Chondrocyte (in vitro differentiated cells): Measurements from ENCODE around the gene NRXN3. TPM values are rescaled to one million over a fixed set of nuclear protein-coding genes. Genes with fewer than 3 reads are reported as not detected.

Experiments used
- DNase-seq: peaks from one replicate; pipeline ENCODE4 v3.0.0; 2021; ENCODE audit warnings: mixed read lengths, low spot score
- H3K27ac Mint-ChIP-seq: one replicate; pipeline ENCODE4 v1.8.0; 2021; ENCODE audit warnings: mild to moderate bottlenecking, moderate library complexity, mixed read lengths; ENCODE audit not compliant: unreplicated experiment
- H3K27me3 Mint-ChIP-seq: 2 replicates; pipeline ENCODE4 v1.8.0; 2021; ENCODE audit warnings: low read depth, mixed read lengths
- H3K36me3 Mint-ChIP-seq: 2 replicates; pipeline ENCODE4 v1.8.0; 2021; ENCODE audit warnings: low read depth, mixed read lengths
- H3K4me1 Mint-ChIP-seq: 2 replicates; pipeline ENCODE4 v1.8.0; 2021; ENCODE audit warnings: low read depth, mild to moderate bottlenecking, mixed read lengths
- H3K4me3 Mint-ChIP-seq: one replicate; pipeline ENCODE4 v1.8.0; 2021; ENCODE audit warnings: mild to moderate bottlenecking, moderate library complexity, mixed read lengths; ENCODE audit not compliant: unreplicated experiment
- H3K9me3 Mint-ChIP-seq: 2 replicates; pipeline ENCODE4 v1.8.0; 2021; ENCODE audit warnings: low read depth, mixed read lengths
- total RNA-seq: library from RNA; stranded (reverse); gene quantifications from 3 replicates; pipeline ENCODE4 v1.2.1, GENCODE V29; 2021
- TF ChIP-seq, protein P1 (sequence below): fragments of 200-600 bp; sonication (generic); IDR thresholded peaks from 2 replicates; pipeline ENCODE4 v1.5.0; 2021; ENCODE audit warnings: antibody characterized with exemption, mild to moderate bottlenecking, moderate library complexity

NRXN3 gene
- total RNA-seq, 1 donor from 2014 or later: 7.9 TPM

DNA sequence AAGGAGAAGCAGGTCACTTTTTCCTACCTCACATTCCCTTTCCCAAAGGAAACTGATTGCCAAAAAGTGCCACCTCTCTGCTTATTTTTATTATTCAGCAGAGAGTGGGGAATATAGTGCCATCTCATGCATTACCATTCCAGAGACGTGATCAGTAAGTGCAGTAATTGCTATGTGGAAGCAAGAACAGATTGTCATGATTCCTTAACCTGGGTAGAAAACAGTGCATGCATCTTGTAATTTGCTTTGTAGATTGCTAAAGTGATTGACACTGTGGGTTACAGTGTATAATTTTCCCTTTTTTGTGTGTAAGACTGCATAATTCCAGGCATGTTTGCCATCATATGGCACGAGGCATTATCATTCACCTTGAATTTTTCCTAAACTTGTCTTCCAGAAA, 1708.6 kb downstream of the NRXN3 start:
- no peaks in the 10 kb centered on the region for H3K36me3 Mint-ChIP-seq
- H3K27me3 Mint-ChIP-seq: no peaks in the 10 kb centered on the region
- H3K4me3 Mint-ChIP-seq: no peak overlapping the region
- peaks cover 2% of the 10 kb centered on the region for H3K9me3 Mint-ChIP-seq
- TF ChIP-seq, protein P1, sequence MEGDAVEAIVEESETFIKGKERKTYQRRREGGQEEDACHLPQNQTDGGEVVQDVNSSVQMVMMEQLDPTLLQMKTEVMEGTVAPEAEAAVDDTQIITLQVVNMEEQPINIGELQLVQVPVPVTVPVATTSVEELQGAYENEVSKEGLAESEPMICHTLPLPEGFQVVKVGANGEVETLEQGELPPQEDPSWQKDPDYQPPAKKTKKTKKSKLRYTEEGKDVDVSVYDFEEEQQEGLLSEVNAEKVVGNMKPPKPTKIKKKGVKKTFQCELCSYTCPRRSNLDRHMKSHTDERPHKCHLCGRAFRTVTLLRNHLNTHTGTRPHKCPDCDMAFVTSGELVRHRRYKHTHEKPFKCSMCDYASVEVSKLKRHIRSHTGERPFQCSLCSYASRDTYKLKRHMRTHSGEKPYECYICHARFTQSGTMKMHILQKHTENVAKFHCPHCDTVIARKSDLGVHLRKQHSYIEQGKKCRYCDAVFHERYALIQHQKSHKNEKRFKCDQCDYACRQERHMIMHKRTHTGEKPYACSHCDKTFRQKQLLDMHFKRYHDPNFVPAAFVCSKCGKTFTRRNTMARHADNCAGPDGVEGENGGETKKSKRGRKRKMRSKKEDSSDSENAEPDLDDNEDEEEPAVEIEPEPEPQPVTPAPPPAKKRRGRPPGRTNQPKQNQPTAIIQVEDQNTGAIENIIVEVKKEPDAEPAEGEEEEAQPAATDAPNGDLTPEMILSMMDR: no peak
- H3K4me1 Mint-ChIP-seq: no peaks in the 10 kb centered on the region
- no peak overlapping the region for H3K27ac Mint-ChIP-seq
- no peak for DNase-seq

DNA sequence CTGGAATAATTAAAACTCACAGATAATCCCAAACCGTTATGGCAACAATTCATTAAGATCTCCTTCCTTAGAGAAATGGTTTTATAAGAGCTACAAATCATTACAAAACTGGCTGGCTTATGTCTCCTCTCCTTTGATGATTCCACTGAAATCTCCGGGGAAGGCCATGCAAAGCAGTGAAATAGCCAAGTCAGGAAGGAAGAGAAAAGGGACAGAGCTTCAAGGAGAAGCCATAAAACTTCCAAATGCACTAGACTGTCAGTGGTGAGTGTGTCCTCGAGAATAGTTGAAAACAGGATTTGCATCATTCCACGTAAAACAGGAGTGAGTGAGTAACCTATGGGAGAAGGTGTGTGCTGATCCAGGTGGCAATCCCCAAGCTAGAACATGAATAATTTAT, 1711.1 kb downstream of the NRXN3 start:
- Mint-ChIP-seq H3K27me3 (no peaks in the 10 kb centered on the region), H3K27ac (no peak overlapping the region), H3K36me3 (no peaks in the 10 kb centered on the region), H3K4me1 (no peaks in the 10 kb centered on the region), H3K9me3 (peaks cover 2% of the 10 kb centered on the region), H3K4me3 (no peak overlapping the region)
- TF ChIP-seq, protein P1: no peak
- DNase-seq: no peak

DNA sequence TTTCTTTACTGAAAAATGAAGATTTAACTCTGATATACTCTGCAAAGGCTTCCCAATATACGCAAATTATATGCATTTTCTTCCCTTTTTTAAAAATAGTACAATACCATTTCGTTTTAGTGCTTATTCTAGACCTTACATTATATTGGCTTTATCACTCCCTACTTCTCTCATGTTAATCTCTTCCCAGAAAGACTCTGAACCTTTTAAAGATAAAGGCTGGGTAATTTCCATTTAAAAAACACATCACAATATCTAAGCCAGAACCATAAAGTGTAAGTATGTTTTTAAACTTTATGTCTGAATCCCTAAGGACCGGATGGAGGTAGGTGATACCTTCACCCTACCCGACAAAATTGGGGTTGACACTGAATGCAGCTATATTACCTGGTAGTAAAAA, 1720.4 kb downstream of the NRXN3 start:
- Mint-ChIP-seq H3K36me3 (no peaks in the 10 kb centered on the region), H3K4me3 (no peak overlapping the region), H3K4me1 (no peaks in the 10 kb centered on the region), H3K9me3 (no peaks in the 10 kb centered on the region), H3K27me3 (no peaks in the 10 kb centered on the region), H3K27ac (no peak overlapping the region)
- TF ChIP-seq, protein P1: no peak
- no peak for DNase-seq

DNA sequence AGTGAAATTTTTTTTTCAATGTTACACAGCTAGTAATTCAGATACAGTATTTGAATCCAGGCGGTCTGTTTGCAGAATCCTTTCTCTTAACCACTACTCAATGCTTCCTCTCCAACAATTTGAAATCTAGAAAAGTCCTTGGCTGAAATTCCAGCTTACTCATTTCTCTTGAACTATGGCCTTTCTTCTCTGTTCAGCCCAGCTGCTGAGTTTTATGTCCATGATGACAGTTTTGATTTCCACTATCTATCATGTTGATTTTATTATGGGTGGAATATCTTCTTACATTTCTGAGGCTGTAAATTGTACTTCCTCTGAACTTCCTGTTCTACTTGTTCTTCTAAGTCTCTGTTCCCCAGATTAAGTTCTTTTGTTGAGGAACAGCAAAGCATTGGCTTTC, 1725.8 kb downstream of the NRXN3 start:
- Mint-ChIP-seq H3K27me3 (no peaks in the 10 kb centered on the region), H3K36me3 (no peaks in the 10 kb centered on the region), H3K9me3 (no peaks in the 10 kb centered on the region), H3K4me1 (peaks cover 12% of the 10 kb centered on the region), H3K27ac (no peak overlapping the region), H3K4me3 (no peak overlapping the region)
- DNase-seq: no peak
- TF ChIP-seq, protein P1: no peak

DNA sequence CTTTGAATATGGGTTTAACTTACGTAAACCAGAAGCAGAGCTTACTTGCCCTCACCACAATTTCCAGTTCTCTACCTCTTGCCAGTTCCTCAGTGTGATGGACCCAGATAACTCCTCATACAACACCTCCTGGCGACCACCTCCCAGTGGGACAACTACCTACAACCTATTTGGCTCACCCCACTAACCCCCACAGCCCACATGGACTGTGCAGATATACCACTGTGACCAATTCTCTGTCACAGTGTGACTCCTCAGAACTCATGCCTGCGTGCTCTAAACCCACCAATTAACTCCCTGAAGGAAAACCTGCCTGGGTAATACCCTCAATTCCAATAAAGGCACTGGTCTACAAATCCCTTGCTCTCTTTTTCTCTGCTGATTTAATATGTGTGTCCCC, 1729.4 kb downstream of the NRXN3 start:
- no peak for DNase-seq
- Mint-ChIP-seq H3K4me1 (peaks cover 12% of the 10 kb centered on the region), H3K27me3 (no peaks in the 10 kb centered on the region), H3K36me3 (no peaks in the 10 kb centered on the region), H3K9me3 (peaks cover 2% of the 10 kb centered on the region), H3K4me3 (no peak overlapping the region), H3K27ac (no peak overlapping the region)
- TF ChIP-seq, protein P1: no peak
